Fibroblast of the aortic adventitia (primary cell): ENCODE measurements around the gene BAG5. TPM values are rescaled to one million over a fixed set of nuclear protein-coding genes. Genes with fewer than 3 reads are reported as not detected.

Experiments used
- DNase-seq: peaks from one replicate; pipeline ENCODE4 v3.0.0-alpha.2; 2010; ENCODE audit warnings: low read depth
- H3K4me3 ChIP-seq: 2 replicates; pipeline ENCODE4 v1.5.1; 2011; ENCODE audit warnings: low read depth, mild to moderate bottlenecking, control low read depth, low read length, moderate library complexity
- CTCF ChIP-seq: IDR thresholded peaks from 2 replicates; pipeline ENCODE4 v1.5.1; 2011; ENCODE audit warnings: mild to moderate bottlenecking, low read length, control low read depth, inconsistent platforms; ENCODE audit not compliant: insufficient read depth
- total RNA-seq: library from RNA; depleted of rRNA; stranded (reverse); fragments of >200 nt; gene quantifications from 2 replicates; pipeline ENCODE4 v1.2.3, GENCODE V29; 2012; ENCODE audit warnings: low replicate concordance

BAG5 gene
- total RNA-seq, 1 donor: 37.9 TPM

GRCh38 chr14:103533999-103534575, 28.4 kb downstream of the BAG5 start:
- DNase-seq: no peak
- no peak overlapping the region for H3K4me3 ChIP-seq

GRCh38 chr14:103533137-103533998, 29.1 kb downstream of the BAG5 start:
- no peak overlapping the region for H3K4me3 ChIP-seq
- TF ChIP-seq CTCF: no peak
- DNase-seq: no peak

More at GRCh38 chr14:103533999-103534575, 28.4 kb downstream of the BAG5 start:
- TF ChIP-seq CTCF: no peak

GRCh38 chr14:103532216-103533136, 30.0 kb downstream of the BAG5 start:
- no peak for TF ChIP-seq CTCF
- H3K4me3 ChIP-seq: no peak overlapping the region
- DNase-seq: no peak

- no peak overlapping the region for H3K4me3 ChIP-seq
- DNase-seq: no peak
- no peak for TF ChIP-seq CTCF
Observed at GRCh38 chr14:103531421-103532215, 30.8 kb downstream of the BAG5 start.

GRCh38 chr14:103530831-103531230, 31.6 kb downstream of the BAG5 start:
- no peak overlapping the region for H3K4me3 ChIP-seq
- DNase-seq: no peak
- no peak for TF ChIP-seq CTCF

GRCh38 chr14:103530390-103530789, 32.1 kb downstream of the BAG5 start:
- no peak for TF ChIP-seq CTCF
- peak overlapping the region; percentile 96 for H3K4me3 ChIP-seq
- no peak for DNase-seq
